Measurements from ENCODE around the gene ZNF765.
A peak's percentile ranks its signal among the peaks of the same experiment; 100 is the strongest.
"Not testable (repeated sequence)": the region's sequence is repeated elsewhere in the genome, so short reads cannot be mapped to it uniquely, and the experiment has no call there.

Gene ZNF765

GRCh38 chr19:53394974-53395839 lies at the start of gene ZNF765:
ZNF765 (plus strand) TSS chr19:53395149; CDS start chr19:53398016, 2,867 bp downstream.
- peak; percentile 91 for DNase-seq (ENCODE audit: low spot score)

GRCh38 chr19:53355739-53356138 lies 39.2 kb upstream of the ZNF765 start:
- DNase-seq (ENCODE audit: low spot score) = no peak

DNA sequence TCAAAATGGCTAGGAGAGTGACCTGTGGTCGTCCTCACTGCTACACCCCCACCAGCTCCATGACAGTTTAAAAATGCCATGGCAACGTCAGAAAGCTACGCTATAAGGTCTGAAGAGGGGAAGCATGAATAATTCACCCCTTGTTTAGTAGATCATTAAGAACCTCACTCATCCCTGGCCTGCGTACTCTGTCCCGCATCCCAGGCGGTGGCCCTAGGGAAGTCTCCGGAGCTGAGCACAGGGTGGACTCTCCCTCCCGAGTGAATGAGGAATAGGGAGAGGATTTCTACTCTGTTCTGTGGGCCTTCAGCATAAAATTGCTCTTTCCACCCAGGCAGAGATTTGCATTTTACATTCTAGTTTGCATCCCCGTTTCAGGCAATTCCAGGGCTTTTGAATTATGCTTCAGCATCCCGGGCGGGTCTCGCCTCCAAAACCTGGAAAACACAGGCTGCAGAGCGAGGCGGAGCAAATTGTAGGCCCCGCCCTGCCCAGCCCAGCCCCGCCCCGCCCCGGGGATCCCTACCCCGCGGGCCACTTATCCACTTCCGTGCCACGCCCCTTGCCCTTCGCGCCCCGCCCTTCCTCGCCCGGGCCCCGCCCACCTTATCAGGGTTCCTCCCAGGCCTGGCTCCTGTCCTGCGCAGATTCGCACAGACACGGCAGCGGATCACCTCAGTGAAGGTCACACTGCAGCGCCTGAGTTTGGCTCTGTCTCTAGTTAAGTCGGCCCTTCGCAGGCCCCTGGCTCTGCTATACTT lies 36.9 kb upstream of the ZNF765 start:
- DNase-seq (ENCODE audit: low spot score) = no peak

GRCh38 chr19:53360056-53360455 lies 34.9 kb upstream of the ZNF765 start:
- DNase-seq (ENCODE audit: low spot score) = not testable (repeated sequence)

GRCh38 chr19:53365134-53365898 lies 29.6 kb upstream of the ZNF765 start, which contains the start of gene ZNF525:
ZNF525 (plus strand) TSS chr19:53365705; CDS start chr19:53372282, 6,577 bp downstream.
- DNase-seq (ENCODE audit: low spot score) = peak; percentile 78

DNA sequence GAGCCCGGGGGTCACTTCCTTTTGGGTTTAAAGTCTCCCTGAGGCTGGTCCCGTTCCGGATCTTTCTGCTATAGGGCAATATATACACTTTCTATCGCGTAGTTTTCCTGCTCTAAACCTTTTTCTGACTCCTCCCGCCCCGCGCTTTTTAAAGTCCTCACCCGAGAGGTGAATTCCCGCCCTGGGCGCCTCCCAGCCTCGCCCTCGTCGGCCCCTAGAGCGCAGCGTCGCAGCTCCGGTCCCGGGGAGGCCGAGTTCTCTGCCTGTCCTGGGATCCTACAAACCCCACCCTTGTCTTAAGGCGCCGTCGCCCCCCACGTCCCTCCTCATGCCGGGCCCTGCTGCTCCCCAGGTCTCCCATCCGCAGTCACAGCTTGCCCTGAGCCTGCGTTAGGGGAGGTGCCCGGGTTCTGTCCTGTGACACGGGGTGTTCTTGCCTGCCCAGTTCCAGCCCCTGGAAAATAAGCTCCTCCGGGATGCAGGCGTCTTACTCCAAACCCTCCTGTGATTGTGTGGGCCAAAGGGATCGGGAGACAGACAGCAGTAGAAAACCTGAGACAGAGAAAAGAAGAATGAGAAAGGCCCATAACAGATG lies 29.0 kb upstream of the ZNF765 start:
- no peak for DNase-seq (ENCODE audit: low spot score)

DNA sequence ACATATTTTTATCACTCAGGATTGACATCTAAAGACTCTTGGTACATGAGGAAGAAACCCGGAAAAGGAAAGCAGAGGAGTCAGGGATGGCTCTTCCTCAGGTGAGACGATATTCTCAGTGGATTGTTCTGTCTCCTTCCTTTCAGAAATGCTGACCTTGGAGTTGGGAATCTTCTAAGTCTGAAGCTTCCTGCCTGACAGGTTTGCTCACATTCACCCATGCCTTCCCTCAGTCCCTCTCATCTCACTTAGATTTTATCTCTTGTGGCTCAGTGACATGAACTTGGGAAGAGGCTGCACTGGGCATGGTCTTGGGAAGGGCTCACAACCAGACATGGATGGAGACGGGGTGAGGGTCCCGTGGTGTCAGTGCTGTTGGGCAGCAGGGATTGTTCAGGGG lies 22.8 kb upstream of the ZNF765 start:
- no peak for DNase-seq (ENCODE audit: low spot score)

DNA sequence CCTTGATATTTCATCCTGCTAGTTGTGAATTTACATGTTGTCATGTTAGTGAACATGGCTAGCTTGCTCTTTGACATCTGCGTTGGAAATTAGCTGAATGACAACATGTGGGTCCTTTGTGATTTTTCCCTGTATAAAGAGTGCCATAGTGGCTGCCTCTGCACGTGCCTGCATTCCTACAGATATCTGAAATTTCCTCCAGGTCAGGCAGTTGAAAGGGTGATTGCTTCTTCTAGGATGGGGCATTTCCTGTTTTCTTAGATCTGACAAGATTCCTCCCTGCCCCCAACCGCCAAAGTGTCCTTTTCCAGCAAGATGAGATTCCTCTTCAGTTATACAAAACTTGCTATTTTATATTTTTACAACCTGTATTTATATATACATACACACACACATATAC lies 20.7 kb upstream of the ZNF765 start:
- DNase-seq (ENCODE audit: low spot score) = no peak

- no peak for DNase-seq (ENCODE audit: low spot score)
These were observed 20.2 kb upstream of the ZNF765 start for GRCh38 chr19:53374743-53375142.

GRCh38 chr19:53381376-53381775 lies 13.6 kb upstream of the ZNF765 start:
- DNase-seq (ENCODE audit: low spot score) = no peak

GRCh38 chr19:53388168-53388567 lies 6.8 kb upstream of the ZNF765 start:
- DNase-seq (ENCODE audit: low spot score) = no peak

DNA sequence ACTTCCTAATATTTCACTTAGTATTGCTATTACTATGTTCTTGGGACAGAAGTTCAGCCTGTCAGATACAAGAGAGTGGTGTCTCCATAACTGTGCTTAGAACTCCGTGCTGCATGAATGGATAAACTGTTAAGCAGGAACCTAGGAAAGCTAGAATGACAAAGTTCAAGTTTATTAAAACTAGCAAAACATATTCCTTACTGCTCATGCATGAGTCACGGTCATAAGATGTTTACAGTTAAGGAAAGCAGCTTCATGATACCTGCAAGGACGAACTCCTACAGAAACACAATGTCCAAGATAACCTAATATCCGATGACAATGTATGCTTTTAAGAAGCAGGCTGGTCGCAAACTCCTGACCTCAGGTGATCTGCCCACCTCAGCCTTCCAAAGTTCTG lies 6.0 kb upstream of the ZNF765 start:
- no peak for DNase-seq (ENCODE audit: low spot score)

DNA sequence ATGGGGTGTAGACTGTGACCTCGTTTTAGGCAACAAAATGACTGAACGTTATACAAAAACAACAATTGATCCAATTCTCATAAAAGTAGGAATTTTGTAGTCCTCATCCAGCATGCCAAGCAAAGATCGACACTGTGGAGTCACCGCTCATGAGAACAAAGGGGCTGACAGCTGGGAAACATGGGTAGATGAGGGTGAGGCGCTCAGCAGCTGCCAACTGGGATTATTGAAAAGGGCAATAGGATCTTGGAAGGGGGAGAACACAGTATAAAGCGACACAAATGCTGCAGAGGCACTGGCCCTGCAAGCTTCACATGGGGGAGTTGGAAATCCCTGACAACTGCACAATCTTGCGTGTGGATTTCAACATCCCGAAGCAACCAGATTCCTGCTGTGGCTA lies 5.4 kb upstream of the ZNF765 start:
- DNase-seq (ENCODE audit: low spot score) = no peak

DNA sequence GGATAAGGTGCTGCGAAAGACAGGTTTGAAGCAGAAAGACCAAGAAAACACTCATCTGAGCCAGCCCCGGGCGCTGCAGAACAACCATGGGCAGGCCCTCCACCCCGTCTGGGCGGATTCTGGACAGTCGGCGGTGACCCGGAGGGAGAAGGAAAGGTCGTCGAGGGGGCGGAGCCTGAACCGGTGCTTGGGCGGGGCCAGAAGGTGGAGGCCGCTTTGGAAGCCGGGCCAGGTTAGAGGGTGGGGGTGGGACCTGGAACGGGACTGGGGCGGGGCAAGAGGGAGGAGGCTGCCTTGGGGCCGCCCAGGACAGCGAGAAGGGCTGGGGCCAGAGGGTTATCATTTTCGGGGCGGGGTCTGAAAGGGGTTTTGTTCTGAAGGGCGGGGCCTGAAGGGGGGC lies 5.0 kb upstream of the ZNF765 start:
- DNase-seq (ENCODE audit: low spot score) = no peak

GRCh38 chr19:53394522-53394973 lies 401 bp upstream of the ZNF765 start:
- DNase-seq (ENCODE audit: low spot score) = peak; percentile 55

- not testable (repeated sequence) for DNase-seq (ENCODE audit: low spot score)
These were observed 1.0 kb downstream of the ZNF765 start for GRCh38 chr19:53395840-53396524.

DNA sequence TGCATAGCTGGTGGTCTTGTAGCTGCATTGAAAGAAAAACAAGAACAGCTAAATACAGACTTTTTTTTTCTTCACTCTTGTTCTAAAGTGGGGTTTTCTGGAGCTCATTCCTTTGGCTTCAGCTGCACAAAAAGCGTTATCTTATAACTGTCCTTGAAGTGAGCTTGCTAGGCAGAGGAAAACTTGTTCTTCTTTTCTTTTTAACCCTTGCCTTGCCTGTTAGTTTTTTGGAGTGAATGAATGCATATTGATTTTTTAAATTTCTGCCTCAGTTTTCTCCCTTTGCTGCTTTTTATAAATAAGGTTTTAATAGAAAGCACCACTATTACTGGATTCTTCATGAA lies 1.5 kb downstream of the ZNF765 start:
- no peak for DNase-seq (ENCODE audit: low spot score)

DNA sequence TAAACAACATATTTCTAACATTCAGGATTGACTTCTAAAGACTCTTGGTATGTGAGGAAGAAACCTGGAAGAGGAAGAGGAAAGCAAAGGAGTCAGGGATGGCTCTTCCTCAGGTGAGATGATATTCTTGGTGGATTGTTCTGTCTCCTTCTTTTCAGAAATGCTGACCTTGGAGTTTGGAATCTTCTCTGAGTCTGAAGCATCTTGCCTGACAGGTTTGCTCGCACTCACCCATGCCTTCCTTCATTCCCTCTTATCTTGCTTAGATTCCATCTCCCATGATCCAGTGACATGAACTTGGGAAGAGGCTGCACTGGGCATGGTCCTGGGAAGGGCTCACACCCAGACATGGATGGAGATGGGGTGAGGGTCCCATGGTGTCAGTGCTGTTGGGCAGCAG lies 3.0 kb downstream of the ZNF765 start:
- not testable (repeated sequence) for DNase-seq (ENCODE audit: low spot score)

GRCh38 chr19:53409505-53410204 lies 14.7 kb downstream of the ZNF765 start:
- no peak for DNase-seq (ENCODE audit: low spot score)

- DNase-seq (ENCODE audit: low spot score) = not testable (repeated sequence)
These were observed 25.8 kb downstream of the ZNF765 start for GRCh38 chr19:53420520-53421315.
